M059J (cell line): ENCODE measurements around the gene DLX2. TPM values are rescaled to one million over a fixed set of nuclear protein-coding genes. Genes with fewer than 3 reads are reported as not detected.

Source experiments
- DNase-seq: peaks from one replicate; pipeline ENCODE4 v3.0.0-alpha.2; 2012; ENCODE audit warnings: low read depth
- total RNA-seq: library from RNA; depleted of rRNA; stranded (reverse); fragments of >200 nt; shearing (Covaris generic); gene quantifications from 2 replicates; pipeline ENCODE4 v1.2.3, GENCODE V29; 2014

The DLX2 gene
- total RNA-seq, 1 experiment from 2014 or later = 4.2 TPM

DNA sequence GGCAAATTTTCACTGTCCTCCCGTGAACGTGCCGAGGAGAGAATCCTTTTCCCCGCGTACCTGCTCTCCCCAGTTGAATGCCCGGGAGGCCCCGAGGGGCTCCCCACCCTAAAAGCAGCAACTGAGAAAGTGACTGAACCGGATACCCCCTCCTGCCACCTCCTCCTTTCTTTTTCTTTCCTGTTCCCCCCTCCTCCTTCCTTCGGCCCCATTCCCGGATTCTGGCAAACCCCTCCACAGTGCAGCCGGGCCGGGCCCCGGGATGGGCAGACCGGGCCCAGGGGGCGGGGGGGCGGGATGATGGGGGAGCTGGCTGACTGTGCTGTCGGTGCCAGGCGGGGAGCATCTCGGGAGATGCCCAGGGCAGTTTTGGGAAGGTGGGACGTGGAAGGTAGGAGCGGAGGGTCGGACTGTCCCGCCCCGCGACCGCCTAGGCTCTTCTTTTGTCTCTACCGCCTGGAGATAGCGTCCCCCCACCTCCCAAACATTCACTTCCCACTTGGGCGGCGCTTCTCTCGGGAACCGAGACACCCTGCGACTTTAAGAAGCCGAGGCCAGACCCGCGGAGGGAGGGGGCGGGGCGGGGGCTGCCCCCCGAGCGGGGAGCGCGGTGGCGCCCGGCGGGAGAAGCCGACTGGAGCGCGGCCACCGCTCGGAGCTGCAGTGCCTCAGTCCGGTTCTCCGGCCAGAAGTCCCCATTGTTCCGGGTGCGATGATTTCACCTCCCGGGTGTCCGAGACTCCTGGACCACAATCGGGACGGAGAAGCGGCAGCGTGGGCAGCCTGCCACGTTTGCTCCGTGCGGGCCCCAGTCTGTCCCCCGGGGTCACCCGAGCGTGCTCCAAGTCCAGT, 8.2 kb downstream of the DLX2 start:
- peak; percentile 60 for DNase-seq

DNA sequence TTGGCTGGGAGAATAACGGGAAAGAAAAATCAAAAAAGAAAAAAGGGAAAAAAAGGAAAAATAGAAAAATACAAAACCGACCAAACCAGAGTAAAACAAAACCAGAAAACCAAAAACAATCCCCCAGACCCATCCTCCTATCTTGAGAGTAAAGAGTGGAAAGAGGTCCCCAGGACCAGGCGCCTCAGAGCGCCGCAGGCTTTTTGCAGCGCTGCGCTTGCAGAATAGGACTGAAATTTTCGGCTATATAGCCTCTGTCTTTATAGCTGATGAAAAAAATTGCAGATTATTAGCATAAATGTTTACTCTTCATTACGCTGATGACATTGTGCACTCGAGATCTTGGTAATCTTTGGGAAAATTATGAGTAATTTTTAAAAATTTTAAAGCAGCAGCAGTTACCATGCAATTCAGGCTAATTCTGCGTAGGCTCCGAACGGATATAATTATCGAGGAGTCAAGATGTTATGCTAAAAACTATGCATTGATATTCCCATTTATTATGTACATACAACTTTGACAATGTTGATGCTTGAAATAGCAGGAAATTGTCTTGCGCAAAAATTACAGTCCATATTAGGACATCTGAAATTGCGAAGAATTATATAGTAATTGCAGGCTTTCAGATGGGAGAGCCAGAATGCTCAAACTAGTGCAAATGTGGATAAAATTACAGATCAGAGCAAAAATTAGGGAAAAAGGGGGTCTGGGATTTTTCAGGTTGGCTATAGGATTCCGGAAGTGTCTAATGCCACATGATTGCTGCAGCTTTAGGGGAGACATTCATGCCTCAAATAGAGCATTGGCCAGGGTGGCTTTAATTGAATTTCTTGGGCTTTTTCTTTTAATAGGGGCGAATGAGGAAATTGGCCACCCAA, 9.0 kb downstream of the DLX2 start:
- DNase-seq = no peak

DNA sequence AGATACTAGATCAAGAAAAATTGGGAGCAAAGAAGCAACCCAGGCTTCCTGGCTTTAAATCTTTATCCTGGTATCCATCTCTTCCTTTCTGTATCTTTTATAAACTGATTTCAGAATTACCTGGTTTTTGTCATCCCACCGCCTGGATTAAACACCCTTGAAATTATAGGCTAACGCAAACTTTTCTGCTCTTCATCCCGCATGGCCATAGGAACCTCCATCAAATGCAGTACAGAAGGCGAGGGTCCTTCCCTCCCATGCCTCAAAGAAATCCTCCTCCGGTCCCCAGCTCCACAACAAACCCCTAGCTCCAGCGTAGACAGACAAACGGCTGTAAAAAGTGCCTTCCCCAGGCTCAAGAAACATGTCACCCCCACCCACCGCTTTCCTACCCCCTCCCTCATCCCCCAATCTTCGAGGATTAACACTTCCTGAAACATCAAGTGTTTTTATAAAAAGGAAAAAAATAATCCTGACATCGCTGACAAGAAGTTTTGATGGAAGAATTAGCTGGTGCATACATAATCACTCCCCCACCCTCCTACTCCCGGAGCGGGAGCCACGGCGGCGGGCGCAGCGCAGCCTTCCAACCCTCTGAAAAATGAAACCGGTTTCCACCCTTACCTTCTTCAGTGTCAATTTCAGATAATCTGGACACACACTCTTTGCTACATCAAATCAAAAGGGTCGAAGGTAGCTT, 9.8 kb downstream of the DLX2 start:
- DNase-seq = no peak

DNA sequence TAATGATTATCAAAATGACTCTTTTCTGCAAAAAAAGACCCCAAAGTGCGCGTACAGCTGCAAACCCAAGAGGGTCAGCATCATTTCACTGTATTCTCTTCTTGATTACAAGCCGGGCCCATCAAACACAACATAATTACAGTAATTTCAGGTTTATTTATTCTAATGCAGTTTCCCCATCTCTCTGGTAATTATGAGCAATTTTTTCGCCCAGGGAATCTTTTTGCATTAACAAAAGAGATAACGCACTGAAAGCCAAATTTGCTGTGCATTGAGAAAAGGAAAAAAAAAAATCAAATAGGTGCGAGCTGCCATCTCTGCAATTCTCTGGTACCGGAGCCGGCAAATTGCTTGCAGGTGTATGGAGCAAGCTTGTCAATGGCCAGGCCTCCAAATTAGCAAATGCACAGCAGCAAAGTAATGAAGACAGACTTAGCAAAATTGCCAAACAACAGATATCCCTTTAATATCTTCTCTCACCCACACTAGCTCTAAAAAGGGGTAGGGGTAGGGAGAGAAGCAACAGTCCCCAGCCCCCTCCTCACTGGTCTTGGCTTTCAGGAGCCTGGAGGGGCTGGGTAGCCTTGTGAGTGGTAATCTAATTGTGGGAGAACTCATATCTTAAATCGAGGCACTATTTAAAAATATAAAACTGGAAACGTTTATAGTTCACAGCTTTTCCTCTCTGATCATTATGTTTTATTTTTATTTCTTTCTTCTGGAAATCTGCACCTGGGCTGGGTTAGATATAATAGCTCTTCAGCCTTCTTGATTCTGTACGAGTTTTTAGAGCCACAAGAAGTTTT, 10.7 kb downstream of the DLX2 start:
- no peak for DNase-seq

DNA sequence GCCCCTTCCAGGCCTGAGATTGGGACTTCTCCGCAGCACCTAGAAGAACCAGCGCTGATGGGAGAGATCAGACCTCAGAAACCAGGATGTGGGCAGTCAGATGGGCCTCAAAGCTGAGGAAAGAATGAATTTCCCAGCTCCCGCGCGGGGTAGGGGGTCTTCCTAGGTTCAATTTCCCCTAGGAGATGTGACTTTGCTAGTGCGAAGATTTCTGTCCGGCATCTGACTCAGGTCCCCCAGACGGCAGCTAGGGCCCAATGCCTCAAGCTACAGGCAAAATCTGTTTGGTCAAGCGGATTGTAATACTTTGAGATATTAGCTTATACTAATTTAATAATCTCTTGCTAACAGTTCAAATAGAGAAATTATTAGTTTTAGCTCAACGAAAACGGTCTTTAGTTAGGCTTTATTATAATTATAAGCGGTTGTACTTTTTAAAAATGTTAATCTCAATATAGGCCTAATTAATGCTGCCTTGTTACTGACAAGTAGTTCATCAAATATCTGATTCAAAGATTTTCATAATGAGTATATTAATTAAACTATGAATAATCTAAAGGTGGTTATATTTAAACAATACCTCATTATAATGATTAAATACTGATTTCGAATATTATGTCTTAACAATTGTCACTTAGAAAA, 11.6 kb downstream of the DLX2 start:
- DNase-seq = no peak

DNA sequence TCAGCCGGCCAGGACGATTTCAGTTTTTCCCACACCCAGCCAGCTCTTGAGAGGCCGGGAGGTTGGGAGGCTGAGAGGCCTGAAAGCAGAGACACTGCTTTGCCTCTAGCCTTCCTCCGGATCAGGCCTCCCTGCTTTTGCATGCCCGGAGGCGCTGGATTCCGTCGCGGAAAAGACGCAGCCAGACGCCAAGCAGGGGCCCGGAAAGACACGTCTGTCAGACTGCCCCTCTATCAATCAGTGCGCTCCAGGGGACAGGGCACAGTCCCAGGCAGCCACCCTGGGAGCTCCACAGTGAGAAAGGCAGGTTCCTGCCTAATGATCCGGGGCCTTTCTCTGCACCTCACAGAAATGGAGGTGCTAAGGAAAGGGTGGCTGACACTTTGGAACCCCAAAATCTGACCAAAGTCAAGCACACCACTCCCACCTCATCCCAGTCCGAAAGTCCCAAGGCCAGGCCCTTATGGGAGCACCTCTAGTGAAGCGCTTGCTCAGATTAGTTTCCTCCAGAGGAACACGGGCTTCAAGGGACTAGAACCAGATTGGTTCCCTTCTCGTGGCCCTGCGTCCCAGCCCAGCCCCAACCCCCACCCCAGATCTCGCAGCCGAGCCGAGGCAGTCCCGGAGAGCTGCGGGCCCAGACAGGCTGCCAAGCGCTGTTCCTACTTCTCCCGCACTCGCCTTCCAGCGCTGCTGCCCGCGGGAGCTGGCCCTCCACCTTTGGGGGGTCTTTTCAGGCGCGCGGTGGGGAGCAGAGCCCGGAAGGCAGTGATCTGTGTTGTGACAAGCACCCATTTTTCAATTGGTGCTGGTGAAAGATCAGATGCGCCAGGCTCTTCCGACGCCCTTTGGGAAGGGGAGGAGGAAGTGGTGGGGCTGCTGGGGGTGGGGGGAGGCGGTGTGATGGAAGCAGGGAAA, 12.4 kb downstream of the DLX2 start:
- no peak for DNase-seq

DNA sequence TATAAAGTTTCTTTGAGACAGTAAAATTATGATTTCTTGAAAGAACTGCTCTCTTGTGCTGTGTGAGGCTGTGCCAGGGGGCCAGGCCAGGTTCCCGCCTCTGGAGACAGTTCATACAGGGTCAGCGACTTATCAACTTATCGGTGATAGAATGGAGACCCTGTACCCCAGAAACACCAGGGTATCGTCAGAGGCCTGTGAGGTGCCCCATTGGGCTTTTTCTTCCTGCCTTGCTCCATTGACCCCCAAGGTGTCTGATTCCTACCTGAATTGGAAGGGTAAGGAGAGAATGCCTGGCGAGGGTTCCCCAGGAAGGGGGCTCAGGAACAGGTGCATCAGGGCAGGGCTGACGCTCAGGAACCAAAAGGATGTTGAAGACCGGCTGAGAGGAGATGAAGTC, 13.1 kb downstream of the DLX2 start:
- DNase-seq = no peak

DNA sequence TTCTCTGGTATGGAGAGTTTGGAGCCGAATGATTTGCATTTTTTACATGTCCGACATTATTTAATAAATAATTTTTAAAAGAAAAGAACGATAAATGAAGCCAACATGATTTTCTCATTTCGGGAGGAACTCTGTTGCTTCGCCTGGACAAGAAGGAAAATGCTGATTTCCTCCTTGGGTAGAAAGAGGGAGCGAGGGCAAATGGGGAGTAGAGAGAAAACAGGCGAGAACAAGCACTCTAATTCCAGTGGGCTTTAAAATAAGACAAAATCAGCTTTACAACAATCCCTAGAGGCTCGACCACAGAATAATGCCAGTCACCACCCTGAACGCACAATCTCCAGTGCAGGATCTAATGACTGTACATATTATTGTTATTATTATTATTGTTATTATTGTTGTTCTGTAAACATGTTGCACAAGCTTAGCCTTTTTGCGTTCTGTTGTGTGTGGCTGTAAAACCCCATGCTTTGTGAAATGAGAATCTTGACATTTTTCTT, 13.6 kb downstream of the DLX2 start:
- DNase-seq = no peak

DNA sequence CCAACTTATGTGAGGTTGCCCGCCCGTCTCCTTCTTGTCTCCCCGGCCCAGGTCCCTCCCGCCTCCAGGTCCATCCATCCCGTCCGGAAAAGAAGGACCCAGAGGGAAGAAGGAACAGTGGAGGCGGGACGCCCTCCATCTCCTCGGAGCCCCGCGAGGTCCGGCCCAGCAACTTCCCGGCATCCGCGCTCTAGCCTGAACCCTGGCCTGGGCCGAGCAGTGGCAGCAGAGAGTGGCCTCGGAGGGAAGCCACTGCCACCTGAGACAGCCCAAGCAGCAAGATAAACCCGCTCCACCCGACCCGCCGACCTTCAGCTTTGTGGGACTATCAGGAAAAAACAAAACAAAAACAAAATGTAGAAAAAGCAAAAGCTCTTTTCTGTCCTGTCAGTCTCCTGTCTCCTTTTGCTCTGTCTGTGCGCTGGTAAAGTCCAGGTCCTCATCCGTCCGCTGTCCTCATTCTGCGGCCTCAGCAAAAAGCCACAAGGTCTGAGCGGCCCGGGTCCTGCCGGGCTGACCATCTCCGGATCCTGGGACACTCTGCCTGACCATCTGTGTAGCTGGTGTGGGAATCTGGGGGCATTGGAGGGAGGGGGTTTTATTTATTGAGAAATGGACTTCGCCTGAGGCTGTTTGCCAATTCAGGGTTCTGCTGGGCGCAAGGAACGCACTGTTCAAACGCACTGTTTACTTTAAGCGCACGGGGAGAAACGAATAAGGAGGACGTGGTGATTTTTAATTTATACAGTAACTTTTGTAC, 14.3 kb downstream of the DLX2 start:
- DNase-seq = no peak

DNA sequence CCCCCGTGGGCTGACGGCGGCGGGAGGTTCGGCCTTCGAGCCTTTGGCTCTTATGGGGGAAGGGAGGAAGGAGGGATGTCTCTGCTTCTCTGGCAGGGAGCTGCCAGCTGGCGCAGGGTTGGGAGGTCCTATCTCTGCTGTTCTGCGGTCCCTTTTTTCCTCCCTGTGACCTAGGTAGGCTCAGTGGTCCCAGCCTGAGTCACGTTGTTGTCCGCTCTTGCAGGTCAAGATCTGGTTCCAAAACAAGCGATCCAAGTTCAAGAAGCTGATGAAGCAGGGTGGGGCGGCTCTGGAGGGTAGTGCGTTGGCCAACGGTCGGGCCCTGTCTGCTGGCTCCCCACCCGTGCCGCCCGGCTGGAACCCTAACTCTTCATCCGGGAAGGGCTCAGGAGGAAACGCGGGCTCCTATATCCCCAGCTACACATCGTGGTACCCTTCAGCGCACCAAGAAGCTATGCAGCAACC, 14.9 kb downstream of the DLX2 start:
- DNase-seq = no peak

DNA sequence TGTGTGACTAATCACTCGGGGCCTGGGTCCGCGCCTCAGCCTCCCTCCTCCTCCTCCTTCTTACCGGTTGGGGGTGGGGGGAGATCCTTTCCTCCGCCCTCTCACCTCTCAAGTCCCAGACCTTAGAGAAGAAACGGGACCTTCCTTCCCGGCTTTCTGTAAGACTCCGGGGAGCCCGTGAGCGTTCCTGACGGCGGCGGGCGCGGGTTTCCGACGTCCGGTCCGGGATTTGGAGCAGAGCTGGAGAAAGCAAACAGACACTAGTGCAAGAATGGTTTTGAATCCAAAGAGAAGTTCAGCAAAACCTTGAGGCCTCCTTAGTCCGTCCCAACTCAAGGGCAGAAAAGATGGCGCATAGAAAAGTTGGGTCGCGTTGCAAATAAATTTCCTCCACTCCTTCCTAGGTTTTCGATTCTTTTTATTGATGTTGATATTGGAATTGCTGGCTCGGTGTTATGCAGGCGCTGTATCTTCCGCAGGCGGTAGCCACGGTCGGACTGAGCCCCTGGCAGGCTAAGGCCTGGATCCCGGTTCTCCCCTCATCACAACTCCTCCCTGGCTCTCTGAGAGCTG, 15.4 kb downstream of the DLX2 start:
- DNase-seq = no peak

DNA sequence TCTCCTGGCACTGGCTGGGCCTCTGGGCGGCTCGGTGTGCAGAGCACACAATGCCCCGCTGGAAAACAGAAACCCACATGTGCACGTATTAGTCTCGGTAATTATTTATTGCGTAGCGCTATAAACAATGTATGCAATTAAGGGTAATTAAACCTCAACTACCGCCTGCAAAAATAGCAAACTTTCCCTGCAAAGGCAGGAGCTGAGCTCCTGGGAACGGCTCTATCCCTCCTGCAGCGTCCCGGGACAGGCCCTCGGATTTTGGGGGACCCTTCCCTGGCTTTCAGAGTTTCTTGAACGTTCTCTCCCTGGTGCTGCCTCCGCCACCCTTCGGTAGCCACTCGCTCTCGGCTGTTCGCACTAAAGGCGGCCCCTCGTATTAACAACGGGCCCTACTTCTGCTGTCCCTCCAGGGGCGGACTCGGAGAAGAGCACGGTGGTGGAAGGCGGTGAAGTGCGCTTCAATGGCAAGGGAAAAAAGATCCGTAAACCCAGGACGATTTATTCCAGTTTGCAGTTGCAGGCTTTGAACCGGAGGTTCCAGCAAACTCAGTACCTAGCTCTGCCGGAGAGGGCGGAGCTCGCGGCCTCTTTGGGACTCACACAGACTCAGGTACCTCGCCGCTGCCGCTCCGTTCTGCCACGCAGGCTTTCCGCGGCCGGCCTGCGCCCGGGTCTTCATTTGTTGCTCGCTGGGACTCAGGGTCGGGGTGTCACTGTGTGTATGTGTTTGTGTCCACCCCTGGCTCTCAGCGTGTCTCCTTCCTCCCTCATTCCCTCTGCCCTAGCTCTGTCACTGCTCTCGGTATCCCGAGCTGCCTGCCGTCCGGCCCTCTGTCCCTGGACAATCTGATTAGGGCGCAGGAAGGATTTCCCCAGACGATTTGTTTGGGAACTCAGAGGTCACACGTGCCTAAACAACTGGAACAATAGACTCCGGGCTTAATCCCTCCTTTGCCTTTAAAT, 16.2 kb downstream of the DLX2 start:
- DNase-seq = no peak

DNA sequence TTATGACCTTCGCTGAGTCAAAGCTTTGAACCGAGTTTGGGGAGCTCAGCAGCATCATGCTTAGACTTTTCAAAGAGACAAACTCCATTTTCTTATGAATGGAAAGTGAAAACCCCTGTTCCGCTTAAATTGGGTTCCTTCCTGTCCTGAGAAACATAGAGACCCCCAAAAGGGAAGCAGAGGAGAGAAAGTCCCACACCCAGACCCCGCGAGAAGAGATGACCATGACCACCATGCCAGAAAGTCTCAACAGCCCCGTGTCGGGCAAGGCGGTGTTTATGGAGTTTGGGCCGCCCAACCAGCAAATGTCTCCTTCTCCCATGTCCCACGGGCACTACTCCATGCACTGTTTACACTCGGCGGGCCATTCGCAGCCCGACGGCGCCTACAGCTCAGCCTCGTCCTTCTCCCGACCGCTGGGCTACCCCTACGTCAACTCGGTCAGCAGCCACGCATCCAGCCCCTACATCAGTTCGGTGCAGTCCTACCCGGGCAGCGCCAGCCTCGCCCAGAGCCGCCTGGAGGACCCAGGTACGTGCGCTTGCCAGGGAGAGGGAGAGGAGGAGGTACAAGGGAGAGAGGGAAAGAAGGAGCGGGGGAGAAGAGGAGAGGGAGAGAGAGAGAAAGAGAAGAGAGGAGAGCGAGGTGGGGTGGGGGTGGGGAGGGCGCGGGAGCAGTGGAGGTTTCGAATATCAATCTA, 17.1 kb downstream of the DLX2 start, which contains the start of gene DLX1:
TSS of gene DLX1 (plus strand) at position 48 of the 700 bp plus-strand sequence. CDS start at position 219, 171 bp downstream.
- no peak for DNase-seq

DNA sequence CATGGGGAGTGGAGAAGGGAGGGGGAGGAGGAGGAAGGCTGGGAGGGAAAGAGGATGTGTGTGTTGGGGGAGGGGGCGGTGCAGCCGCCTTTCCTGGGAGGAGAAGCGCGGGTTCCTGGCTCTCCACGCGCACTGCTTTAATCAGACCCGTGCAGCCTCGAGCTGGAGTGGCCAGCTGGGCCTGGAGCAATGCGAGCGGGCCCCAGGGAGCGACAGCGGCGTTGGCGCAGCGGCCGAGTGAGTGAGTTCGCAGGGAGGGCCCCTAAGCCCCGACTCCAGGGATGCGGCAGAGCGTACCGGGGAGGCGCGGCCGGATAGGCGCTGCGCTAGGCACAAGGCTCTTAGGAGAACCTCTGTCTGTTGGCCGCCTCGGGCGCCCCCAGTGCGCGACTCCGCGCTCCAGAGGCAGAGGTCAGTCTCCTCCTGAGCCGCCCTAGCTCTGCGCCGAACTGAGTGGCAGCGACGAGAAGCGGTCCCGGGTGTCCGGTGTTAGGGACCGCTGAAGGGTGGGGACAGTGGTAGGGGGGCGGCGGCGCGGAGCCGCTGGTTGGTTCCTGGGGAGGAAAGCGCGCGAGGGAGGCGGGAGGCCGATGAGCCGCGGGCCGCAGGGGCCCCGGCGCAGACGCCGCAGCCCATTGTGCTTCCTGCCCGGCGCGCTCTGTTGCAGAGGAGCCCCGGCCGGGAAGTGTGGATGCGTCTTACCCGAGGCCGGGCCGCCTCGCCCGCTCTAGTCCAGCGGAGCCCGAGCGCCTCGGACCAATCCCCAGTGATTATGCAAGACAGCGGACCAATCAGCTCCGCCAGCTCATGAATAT, 17.8 kb downstream of the DLX2 start:
- DNase-seq = peak; percentile 97

DNA sequence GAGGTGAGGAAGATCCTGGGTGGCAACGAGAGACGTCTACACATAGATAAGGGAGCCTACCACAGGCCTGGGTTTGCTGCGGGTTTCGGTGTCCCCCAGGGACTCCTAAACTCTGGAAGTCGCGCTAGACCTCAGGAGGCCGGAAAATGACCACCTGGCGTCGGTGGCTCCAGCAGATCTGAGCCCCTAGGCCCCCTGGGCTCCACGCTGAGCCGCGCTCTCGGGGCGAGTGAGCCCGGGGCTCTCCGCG, 18.4 kb downstream of the DLX2 start:
- peak; percentile 67 for DNase-seq
